DMS114 treated with DMSO at 0.1 percent for 48 hours (cell line): ENCODE data around the gene ARHGAP44.

ENCODE experiments used
- DNase-seq: peaks from one replicate; lab custom pipeline; 2025; ENCODE audit not compliant: unreplicated experiment; lab: John Stamatoyannopoulos, UW

The ARHGAP44 gene

DNA sequence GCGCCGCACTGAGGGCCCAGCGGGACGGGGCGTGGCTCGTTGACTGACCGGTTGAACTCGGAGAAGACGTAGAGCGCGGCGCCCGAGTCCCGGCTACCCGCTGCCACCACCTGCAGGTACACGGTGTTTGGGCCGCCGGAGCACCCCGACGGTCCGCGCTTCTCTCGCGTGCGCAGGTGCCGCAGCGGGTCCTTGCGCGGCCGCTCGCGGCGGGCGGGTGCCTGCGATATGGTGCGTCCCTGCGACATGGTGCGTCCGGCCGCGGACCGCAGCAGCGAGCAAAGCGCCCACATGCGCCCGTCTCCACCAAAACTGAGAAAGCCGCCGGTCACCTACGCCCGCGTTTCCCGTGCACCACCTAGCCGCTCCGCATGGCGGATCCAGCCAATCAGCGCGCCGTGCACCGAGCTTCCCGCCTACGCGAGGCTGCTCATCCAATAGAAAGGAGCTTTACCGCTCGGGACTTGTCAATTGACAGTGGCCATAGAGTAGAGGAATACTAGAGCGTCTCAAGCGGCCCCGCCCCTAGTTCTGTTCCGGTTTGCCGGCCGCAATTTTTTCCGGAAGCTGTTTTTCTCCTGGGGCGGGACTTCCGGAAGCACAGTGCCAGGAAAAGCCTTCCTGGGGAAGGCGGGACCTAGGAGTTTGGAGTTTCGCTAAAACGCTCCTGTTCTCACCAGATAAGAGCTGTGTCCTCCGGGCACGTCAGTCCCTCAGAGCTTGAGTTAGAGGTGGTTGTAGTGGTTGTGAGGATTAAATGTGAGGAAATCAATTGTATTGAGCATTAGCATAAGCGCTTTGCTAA lies 228.6 kb downstream of the ARHGAP44 start, which contains the start of gene ELAC2:
Gene ELAC2 (minus strand): TSS at position 373 of the 805 bp plus-strand sequence. CDS start 80 bp downstream, at position 293.
- DNase-seq = peak; percentile 73

GRCh38 chr17:13024016-13024415 lies 234.7 kb downstream of the ARHGAP44 start:
- DNase-seq = no peak

DNA sequence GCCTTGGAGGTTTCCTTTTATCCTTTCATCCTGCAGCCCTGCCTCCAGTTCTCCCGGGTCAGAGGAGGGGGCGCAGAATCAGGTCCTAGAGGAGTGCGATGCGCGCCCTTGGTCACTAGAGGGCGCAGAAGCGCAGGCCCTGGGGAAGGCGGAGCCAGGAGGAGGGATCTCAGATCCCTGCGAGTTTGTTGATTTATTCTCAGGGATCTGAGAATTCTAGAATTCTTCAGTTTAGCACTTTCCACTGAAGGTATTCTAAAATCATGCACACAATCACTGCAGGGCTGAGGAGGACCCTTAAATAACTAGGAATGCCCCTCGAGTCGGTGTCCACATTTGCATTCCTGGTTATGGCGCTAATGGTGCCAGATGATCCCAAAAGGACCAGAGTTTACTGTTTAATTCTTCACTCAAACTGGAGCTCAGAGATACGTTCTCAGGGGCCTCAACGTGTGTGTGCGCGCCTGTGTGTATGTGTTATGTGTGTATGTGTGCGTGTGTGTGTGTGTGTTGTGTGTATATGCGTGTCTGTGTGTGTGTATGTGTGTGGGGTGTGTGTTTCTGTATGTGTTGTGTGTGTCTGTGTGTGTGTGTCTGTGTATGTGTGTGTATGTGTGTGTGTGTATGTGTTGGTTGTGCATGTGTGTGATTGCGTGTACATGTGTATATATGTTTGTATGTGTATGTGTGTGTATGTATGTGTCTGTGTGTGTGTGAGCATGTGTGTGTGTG lies 235.4 kb downstream of the ARHGAP44 start:
- DNase-seq = peak; percentile 2

DNA sequence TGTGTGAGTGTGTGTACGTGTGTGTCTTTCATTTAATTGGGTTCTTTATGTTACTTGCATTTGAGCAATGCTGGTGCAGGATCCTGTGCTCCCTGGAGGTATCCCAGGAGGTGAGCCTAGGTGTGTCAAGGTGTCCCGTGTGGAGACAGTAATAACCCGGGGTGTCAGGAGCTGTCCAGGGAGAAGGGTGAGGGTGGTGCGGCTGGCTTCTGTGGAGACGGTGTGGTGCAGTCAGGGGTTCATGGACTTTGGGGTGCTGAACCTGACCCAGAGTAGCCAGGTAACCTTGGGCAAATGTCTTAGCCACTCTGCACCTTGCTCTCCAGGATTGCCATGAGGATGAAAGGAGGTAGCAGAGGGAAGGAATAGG lies 235.9 kb downstream of the ARHGAP44 start:
- no peak for DNase-seq

- no peak for DNase-seq
Measured at GRCh38 chr17:13025687-13026086, 236.4 kb downstream of the ARHGAP44 start.

GRCh38 chr17:13027246-13027645 lies 237.9 kb downstream of the ARHGAP44 start:
- DNase-seq = no peak

GRCh38 chr17:13029340-13029739 lies 240.0 kb downstream of the ARHGAP44 start:
- no peak for DNase-seq

DNA sequence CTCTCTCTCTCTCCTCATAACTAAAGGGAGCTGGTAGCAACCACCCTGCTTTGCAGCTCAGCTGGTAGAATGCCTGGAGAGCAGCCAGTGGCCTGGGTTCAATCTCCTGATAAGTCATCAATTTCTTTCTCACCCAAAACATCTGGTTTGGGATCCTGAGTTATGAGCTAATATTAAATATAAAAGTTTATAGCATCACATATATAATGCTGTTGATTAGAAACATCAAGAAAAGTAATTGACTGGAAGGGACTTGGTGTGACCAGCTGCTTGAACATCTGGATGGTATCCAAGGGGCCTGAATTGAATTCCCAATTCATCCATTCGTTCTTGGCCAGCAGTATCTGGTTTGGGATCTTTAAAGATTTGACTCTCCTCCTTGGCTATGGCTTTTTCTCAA lies 240.8 kb downstream of the ARHGAP44 start:
- DNase-seq = no peak

- DNase-seq = no peak
Measured at GRCh38 chr17:13030459-13031300, 241.4 kb downstream of the ARHGAP44 start.

- no peak for DNase-seq
Measured at GRCh38 chr17:13031718-13032350, 242.5 kb downstream of the ARHGAP44 start.

GRCh38 chr17:13035420-13035819 lies 246.1 kb downstream of the ARHGAP44 start:
- DNase-seq = no peak

DNA sequence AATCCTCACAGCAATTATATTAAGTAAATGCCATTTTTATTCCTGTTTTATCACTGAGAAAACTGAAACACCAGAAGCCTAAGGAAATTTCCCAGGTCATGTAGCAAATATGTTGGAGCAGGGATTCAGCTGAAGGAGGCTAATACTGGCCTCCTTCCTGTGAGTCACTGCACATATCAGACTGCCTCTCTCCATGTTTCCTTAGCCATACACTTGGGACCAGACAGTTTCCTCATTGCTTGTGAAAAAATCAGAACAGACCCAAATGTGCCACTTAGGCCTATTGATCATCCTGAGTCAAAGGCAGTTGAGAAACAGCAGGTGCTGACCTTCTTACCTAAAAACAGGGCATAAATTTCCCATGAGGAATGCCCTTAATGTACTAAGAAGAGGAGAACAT lies 247.5 kb downstream of the ARHGAP44 start:
- DNase-seq = no peak

DNA sequence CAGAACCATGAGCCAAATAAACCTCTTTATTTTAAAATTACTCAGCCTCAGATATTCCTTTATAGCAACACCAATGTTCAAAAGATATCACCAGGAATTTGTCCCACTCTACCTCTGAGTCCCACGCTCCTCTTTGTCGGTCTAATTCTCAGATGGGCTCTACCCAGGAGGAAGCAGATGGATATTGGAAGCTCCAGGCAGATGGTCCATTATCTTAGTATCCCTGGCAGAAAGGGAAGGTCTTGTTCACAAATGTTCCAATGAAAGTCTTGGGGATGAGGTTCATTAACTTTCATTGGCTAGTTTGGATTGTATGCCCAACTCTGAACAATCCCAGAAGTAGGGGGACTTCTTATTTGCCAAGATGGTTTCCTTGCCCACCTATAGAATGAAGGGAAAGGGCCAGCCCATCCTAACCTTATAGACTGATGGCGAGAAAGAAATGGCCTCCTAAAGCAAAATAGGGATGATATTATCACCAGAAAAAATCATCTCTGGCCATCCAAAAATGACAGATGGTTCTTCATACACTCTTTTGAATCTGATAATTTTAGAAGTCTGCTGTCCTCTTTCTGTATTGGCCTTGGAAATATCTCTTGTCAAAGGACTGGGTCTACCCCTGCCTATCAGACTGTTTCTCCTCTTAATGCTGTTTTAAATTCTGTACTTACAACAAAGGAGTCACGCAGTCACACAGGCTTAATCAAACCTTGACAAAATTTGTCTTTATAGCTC lies 249.8 kb downstream of the ARHGAP44 start:
- no peak for DNase-seq
